Keratinocyte (primary cell): Measurements from ENCODE around the gene MAP3K20. TPM values are rescaled to one million over a fixed set of nuclear protein-coding genes. Genes with fewer than 3 reads are reported as not detected.
A peak's percentile ranks its signal among the peaks of the same experiment; 100 is the strongest.

Experiments used
- DNase-seq: peaks from one replicate; pipeline ENCODE4 v3.0.0-alpha.2; 2011; ENCODE audit warnings: low read depth, missing footprints, low spot score
- FAIRE-seq: peaks from 2 replicates; lab custom pipeline; 2011; peaks lifted over from hg19 to GRCh38; lab: Jason Lieb, UNC
- H2AFZ ChIP-seq: 2 replicates; pipeline ENCODE4 v1.6.0; 2012; ENCODE audit warnings: low read length, control low read depth, inconsistent platforms; ENCODE audit not compliant: control insufficient read depth
- H3K27ac ChIP-seq: 2 replicates; pipeline ENCODE4 v1.5.1; 2011; ENCODE audit warnings: low read length; ENCODE audit not compliant: control insufficient read depth, insufficient read depth
- H3K27me3 ChIP-seq: 3 replicates; pipeline ENCODE4 v1.6.0; 2011; ENCODE audit warnings: low read length; ENCODE audit not compliant: control insufficient read depth, insufficient read depth; ENCODE audit errors: extremely low read depth
- H3K36me3 ChIP-seq, 2 experiments: 2 replicates in 1 of 2; 3 replicates in 1 of 2; pipeline ENCODE4 v1.5.1; 2011; ENCODE audit warnings: low read length in 2 of 2, mild to moderate bottlenecking in 1 of 2; ENCODE audit not compliant: control insufficient read depth in 2 of 2, insufficient read depth in 2 of 2; ENCODE audit errors: extremely low read depth in 1 of 2
- H3K4me1 ChIP-seq: 3 replicates; pipeline ENCODE4 v1.5.1; 2011; ENCODE audit warnings: low read length; ENCODE audit not compliant: control insufficient read depth, insufficient read depth; ENCODE audit errors: extremely low read depth
- H3K4me2 ChIP-seq: 3 replicates; pipeline ENCODE4 v1.6.0; 2011; ENCODE audit warnings: low read depth, low read length; ENCODE audit not compliant: control insufficient read depth, insufficient read depth; ENCODE audit errors: extremely low read depth
- H3K4me3 ChIP-seq, 3 experiments: fragments of 200-600 bp in 1 of 3; sonication (generic) in 1 of 3; 2 replicates in 2 of 3; 3 replicates in 1 of 3; pipeline ENCODE4 v1.5.1; 2011 to 2016; ENCODE audit warnings: low read length in 3 of 3, mild to moderate bottlenecking in 3 of 3, control low read depth in 2 of 3, inconsistent platforms in 1 of 3, low read depth in 1 of 3, mixed read lengths in 1 of 3, mixed run types in 1 of 3, moderate library complexity in 1 of 3; ENCODE audit not compliant: control insufficient read depth in 2 of 3, insufficient read depth in 2 of 3; ENCODE audit errors: extremely low read depth in 1 of 3
- H3K79me2 ChIP-seq: 2 replicates; pipeline ENCODE4 v1.6.0; 2012; ENCODE audit warnings: low read length; ENCODE audit not compliant: control insufficient read depth, insufficient read depth
- H3K9ac ChIP-seq: 3 replicates; pipeline ENCODE4 v1.6.0; 2011; ENCODE audit warnings: low read length; ENCODE audit not compliant: control insufficient read depth, insufficient read depth; ENCODE audit errors: extremely low read depth
- H3K9me1 ChIP-seq: 3 replicates; pipeline ENCODE4 v1.6.0; 2011; ENCODE audit warnings: low read length; ENCODE audit not compliant: control insufficient read depth, insufficient read depth; ENCODE audit errors: extremely low read depth
- H3K9me3 ChIP-seq: 2 replicates; pipeline ENCODE4 v1.5.1; 2012; ENCODE audit warnings: low read depth, low read length; ENCODE audit not compliant: control insufficient read depth
- H4K20me1 ChIP-seq: 3 replicates; pipeline ENCODE4 v1.6.0; 2011; ENCODE audit warnings: low read length; ENCODE audit not compliant: control insufficient read depth, insufficient read depth; ENCODE audit errors: extremely low read depth
- CTCF ChIP-seq, 3 experiments: IDR thresholded peaks in 1 of 3; conservative IDR thresholded peaks in 1 of 3; optimal IDR thresholded peaks in 1 of 3; 2 replicates in 2 of 3; 3 replicates in 1 of 3; pipeline versions ENCODE3 to v1.5.1; 2011; ENCODE audit warnings: low read length in 3 of 3, mild to moderate bottlenecking in 3 of 3, moderate library complexity in 2 of 3, control low read depth in 1 of 3, inconsistent platforms in 1 of 3; ENCODE audit not compliant: insufficient read depth in 2 of 3; ENCODE audit errors: extremely low read depth in 1 of 3
- EZH2 ChIP-seq: IDR thresholded peaks from one replicate; pipeline ENCODE4 v1.6.1; 2012; ENCODE audit warnings: inconsistent platforms, mild to moderate bottlenecking, low read length, moderate library complexity
- dilution Hi-C: fragments of 300-500 bp; cut with MboI; formaldehyde crosslinking; loops from one replicate; pipeline ENCODE4 v1.7.0; 2020; ENCODE audit warnings: low sequenced_read_pairs; ENCODE audit not compliant: extremely low pct_ligation_motif_present
- polyA plus RNA-seq, 5 experiments: library from polyadenylated mRNA; depleted of rRNA in 3 of 5; stranded (reverse) in 3 of 5; stranded (forward) in 1 of 5; unstranded in 1 of 5; fragments of >200 nt; gene quantifications; 1 replicate in 1 of 5; 2 replicates in 3 of 5; 3 replicates in 1 of 5; pipeline versions ENCODE4 v1.2.1 to v1.2.3, GENCODE V29; 2011 to 2012; ENCODE audit warnings: missing spikeins in 2 of 5, low read depth in 1 of 5, low replicate concordance in 1 of 5

Gene MAP3K20
- polyA plus RNA-seq, 1 donor (not counting 4 experiments of a cell fraction or from before 2014, with no cell fraction given) = 31.7 TPM

- peaks cover 2 to 14% of the 10 kb centered on the region in 2 experiments for H3K36me3 ChIP-seq
- no peak overlapping the region for H3K4me3 ChIP-seq
- peaks cover 4% of the 10 kb centered on the region for H4K20me1 ChIP-seq
- DNase-seq (no peak), FAIRE-seq (peak; percentile 13)
- no peak overlapping the region for H3K4me2 ChIP-seq
- peaks cover 25% of the 10 kb centered on the region for H3K4me1 ChIP-seq
- H3K79me2 ChIP-seq = peaks cover 40% of the 10 kb centered on the region
- no peaks in the 10 kb centered on the region for H3K27me3 ChIP-seq
- dilution Hi-C loops = no loop called here
- no peak overlapping the region for H3K9ac ChIP-seq
- no peak overlapping the region for H3K27ac ChIP-seq
- no peaks in the 10 kb centered on the region for H3K9me3 ChIP-seq
- no peaks in the 10 kb centered on the region for H3K9me1 ChIP-seq
- TF ChIP-seq CTCF (optimal IDR thresholded peaks at IDR 0.05 in 1 of 3, IDR thresholded peaks at IDR 0.05 in 1 of 3, conservative IDR thresholded peaks at IDR 0.05 in 1 of 3; ENCODE audit: extremely low read depth in 1 of 3, insufficient read depth in 2 of 3, low read length in 3 of 3) = peak; percentile 18 to 21 (median 19)
- TF ChIP-seq EZH2 = no peak
- H2AFZ ChIP-seq = no peak overlapping the region
Observed at GRCh38 chr2:173090973-173091660, 15.5 kb downstream of the MAP3K20 start.

GRCh38 chr2:173091910-173092309 is 16.3 kb downstream of the MAP3K20 start:
- H3K4me1 ChIP-seq = peaks cover 18% of the 10 kb centered on the region
- H3K79me2 ChIP-seq = peaks cover 36% of the 10 kb centered on the region

More at GRCh38 chr2:173091910-173092309, 16.3 kb downstream of the MAP3K20 start:
- DNase-seq = no peak
- Histone ChIP-seq H3K4me3 (no peak overlapping the region), H3K4me2 (no peak overlapping the region), H3K9ac (no peak overlapping the region), H2AFZ (no peak overlapping the region), H3K27me3 (no peaks in the 10 kb centered on the region), H3K9me3 (no peaks in the 10 kb centered on the region), H4K20me1 (no peaks in the 10 kb centered on the region), H3K36me3 (peaks cover 2 to 14% of the 10 kb centered on the region in 2 experiments), H3K9me1 (no peaks in the 10 kb centered on the region), H3K27ac (no peak overlapping the region)
- no peak for TF ChIP-seq CTCF (optimal IDR thresholded peaks at IDR 0.05 in 1 of 3, IDR thresholded peaks at IDR 0.05 in 1 of 3, conservative IDR thresholded peaks at IDR 0.05 in 1 of 3; ENCODE audit: extremely low read depth in 1 of 3, insufficient read depth in 2 of 3, low read length in 3 of 3)
- TF ChIP-seq EZH2 = no peak
- no peak for FAIRE-seq
- dilution Hi-C loops = no loop called here
